Measurements from ENCODE around the gene KCNQ1OT1.

KCNQ1OT1 gene

DNA sequence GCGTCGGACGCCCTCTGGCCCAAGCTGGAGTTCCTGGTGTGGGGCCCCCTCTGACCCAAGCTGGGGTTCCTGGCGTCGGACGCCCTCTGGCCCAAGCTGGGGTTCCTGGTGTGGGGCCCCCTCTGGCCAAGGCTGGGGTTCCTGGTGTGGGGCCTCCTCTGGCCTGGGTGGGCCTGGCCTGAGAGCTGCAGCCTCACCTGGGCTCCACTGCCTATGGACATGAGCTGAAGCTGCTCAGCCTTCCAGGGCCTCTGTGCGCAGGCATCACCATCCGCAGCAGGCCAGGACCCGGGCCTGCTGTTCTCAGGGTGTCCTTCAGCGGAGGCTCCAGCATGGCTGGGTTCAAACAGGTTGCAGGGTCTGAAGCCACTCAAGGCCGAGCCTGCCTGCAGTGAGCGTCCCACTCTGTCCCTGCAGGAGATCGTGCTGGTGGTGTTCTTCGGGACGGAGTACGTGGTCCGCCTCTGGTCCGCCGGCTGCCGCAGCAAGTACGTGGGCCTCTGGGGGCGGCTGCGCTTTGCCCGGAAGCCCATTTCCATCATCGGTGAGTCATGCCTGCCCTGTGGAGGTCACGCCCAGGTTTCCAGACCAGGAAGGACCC lies 129.5 kb downstream of the KCNQ1OT1 start:
- H2BK5ac ChIP-seq (ENCODE audit: low read length): peak overlapping the region; percentile 29
- H3K23ac ChIP-seq (ENCODE audit: low read depth, low read length, poor library complexity): peak overlapping the region; percentile 28
- H3K14ac ChIP-seq (ENCODE audit: low read length): peak overlapping the region; percentile 14
- H3K4ac ChIP-seq (ENCODE audit: low read length): no peak overlapping the region
- H3K4me3 ChIP-seq (ENCODE audit: low read length in 2 of 2): no peak overlapping the region
- no peak overlapping the region for H3K18ac ChIP-seq (ENCODE audit: low read length)
- no peaks in the 10 kb centered on the region for H3K79me1 ChIP-seq (ENCODE audit: low read depth, low read length)
- no peak overlapping the region for H3K4me2 ChIP-seq (ENCODE audit: insufficient read depth, low read length, poor library complexity, severe bottlenecking)
- peaks cover 3 to 6% of the 10 kb centered on the region in 2 donors for H3K9me3 ChIP-seq (replicated peaks in 1 of 2; ENCODE audit: control insufficient read depth in 2 of 2, insufficient read depth in 1 of 2, low read depth in 1 of 2, low read length in 2 of 2)
- H2AK5ac ChIP-seq (ENCODE audit: low read depth, low read length): peak overlapping the region; percentile 66
- peak overlapping the region; percentile 28 for H2BK120ac ChIP-seq (ENCODE audit: low read depth, low read length)
- H2AFZ ChIP-seq (ENCODE audit: low read length): no peak overlapping the region
- no peak overlapping the region for H3K9ac ChIP-seq (ENCODE audit: low read depth, low read length, poor library complexity)
- peaks cover 0 to 5% (median 0%) of the 10 kb centered on the region in 3 experiments for H3K27me3 ChIP-seq (ENCODE audit: control insufficient read depth in 3 of 3, insufficient read depth in 3 of 3, low read depth in 1 of 3, low read length in 3 of 3)
- peak overlapping the region; percentile 88 for H2BK15ac ChIP-seq (ENCODE audit: low read length)
- peak overlapping the region; percentile 55 for H4K8ac ChIP-seq (ENCODE audit: low read depth, low read length)
- H3K4me1 ChIP-seq (ENCODE audit: control insufficient read depth in 2 of 2, insufficient read depth in 1 of 2, low read depth in 1 of 2, low read length in 2 of 2): peaks cover 0 to 1% of the 10 kb centered on the region in 2 donors
- no peak for DNase-seq (ENCODE audit: low spot score)
- H2BK12ac ChIP-seq (ENCODE audit: low read length): peak overlapping the region; percentile 82
- no peak overlapping the region for H3K27ac ChIP-seq (replicated peaks; ENCODE audit: low read length)
- H4K91ac ChIP-seq (ENCODE audit: low read depth, low read length, poor library complexity): no peak overlapping the region
- no peaks in the 10 kb centered on the region for H3K36me3 ChIP-seq (replicated peaks in 1 of 2; ENCODE audit: control insufficient read depth in 2 of 2, insufficient read depth in 2 of 2, low read length in 2 of 2)
- WGBS, 2 donors (ENCODE audit: extremely low coverage in 2 of 2, insufficient read length in 2 of 2, insufficient replicate concordance in 1 of 2): no CpG with 5 or more reads among the region's 26 CpGs

DNA sequence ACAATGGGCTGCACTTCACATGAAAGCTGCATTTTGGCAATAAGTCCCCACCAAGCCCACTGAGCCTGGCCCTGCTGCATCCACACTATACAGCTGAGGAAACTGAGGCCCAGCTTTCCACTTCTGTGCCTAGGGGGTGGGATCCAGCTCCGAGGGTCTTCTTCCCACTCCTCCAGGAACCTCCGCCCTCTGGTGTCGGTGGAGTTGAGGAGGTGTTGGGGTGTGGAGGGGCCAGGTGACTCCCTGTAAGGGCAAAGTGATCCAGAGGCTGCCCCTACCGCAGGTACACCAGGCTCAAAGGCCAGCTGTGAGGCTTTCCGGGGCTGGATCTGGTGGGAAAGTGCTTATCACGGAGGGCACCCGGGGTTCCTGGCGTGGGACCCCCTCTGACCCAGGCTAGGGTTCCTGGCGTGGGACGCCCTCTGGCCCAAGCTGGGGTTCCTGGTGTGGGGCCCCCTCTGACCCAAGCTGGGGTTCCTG lies 130.0 kb downstream of the KCNQ1OT1 start:
- no peak overlapping the region for H4K8ac ChIP-seq (ENCODE audit: low read depth, low read length)
- no peak overlapping the region for H2BK120ac ChIP-seq (ENCODE audit: low read depth, low read length)
- peak overlapping the region; percentile 82 for H2AK5ac ChIP-seq (ENCODE audit: low read depth, low read length)
- no peak overlapping the region for H3K23ac ChIP-seq (ENCODE audit: low read depth, low read length, poor library complexity)
- H3K18ac ChIP-seq (ENCODE audit: low read length): peak overlapping the region; percentile 42
- H3K4ac ChIP-seq (ENCODE audit: low read length): no peak overlapping the region
- H3K27ac ChIP-seq (replicated peaks; ENCODE audit: low read length): no peak overlapping the region
- H3K4me2 ChIP-seq (ENCODE audit: insufficient read depth, low read length, poor library complexity, severe bottlenecking): no peak overlapping the region
- no CpG with 5 or more reads among the region's 10 CpGs for WGBS, 2 donors (ENCODE audit: extremely low coverage in 2 of 2, insufficient read length in 2 of 2, insufficient replicate concordance in 1 of 2)
- H2BK5ac ChIP-seq (ENCODE audit: low read length): no peak overlapping the region
- H3K14ac ChIP-seq (ENCODE audit: low read length): no peak overlapping the region
- no peak for DNase-seq (ENCODE audit: low spot score)
- H2BK15ac ChIP-seq (ENCODE audit: low read length): no peak overlapping the region
- peaks cover 0 to 5% (median 0%) of the 10 kb centered on the region in 3 experiments for H3K27me3 ChIP-seq (ENCODE audit: control insufficient read depth in 3 of 3, insufficient read depth in 3 of 3, low read depth in 1 of 3, low read length in 3 of 3)
- H3K4me3 ChIP-seq (ENCODE audit: low read length in 2 of 2): no peak overlapping the region
- peak overlapping the region; percentile 32 for H3K9ac ChIP-seq (ENCODE audit: low read depth, low read length, poor library complexity)
- peaks cover 0 to 1% of the 10 kb centered on the region in 2 donors for H3K4me1 ChIP-seq (ENCODE audit: control insufficient read depth in 2 of 2, insufficient read depth in 1 of 2, low read depth in 1 of 2, low read length in 2 of 2)
- no peak overlapping the region for H4K91ac ChIP-seq (ENCODE audit: low read depth, low read length, poor library complexity)
- no peak overlapping the region for H2BK12ac ChIP-seq (ENCODE audit: low read length)
- H2AFZ ChIP-seq (ENCODE audit: low read length): no peak overlapping the region
- no peaks in the 10 kb centered on the region for H3K79me1 ChIP-seq (ENCODE audit: low read depth, low read length)
- no peaks in the 10 kb centered on the region for H3K36me3 ChIP-seq (replicated peaks in 1 of 2; ENCODE audit: control insufficient read depth in 2 of 2, insufficient read depth in 2 of 2, low read length in 2 of 2)
- H3K9me3 ChIP-seq (replicated peaks in 1 of 2; ENCODE audit: control insufficient read depth in 2 of 2, insufficient read depth in 1 of 2, low read depth in 1 of 2, low read length in 2 of 2): peaks cover 3 to 6% of the 10 kb centered on the region in 2 donors

DNA sequence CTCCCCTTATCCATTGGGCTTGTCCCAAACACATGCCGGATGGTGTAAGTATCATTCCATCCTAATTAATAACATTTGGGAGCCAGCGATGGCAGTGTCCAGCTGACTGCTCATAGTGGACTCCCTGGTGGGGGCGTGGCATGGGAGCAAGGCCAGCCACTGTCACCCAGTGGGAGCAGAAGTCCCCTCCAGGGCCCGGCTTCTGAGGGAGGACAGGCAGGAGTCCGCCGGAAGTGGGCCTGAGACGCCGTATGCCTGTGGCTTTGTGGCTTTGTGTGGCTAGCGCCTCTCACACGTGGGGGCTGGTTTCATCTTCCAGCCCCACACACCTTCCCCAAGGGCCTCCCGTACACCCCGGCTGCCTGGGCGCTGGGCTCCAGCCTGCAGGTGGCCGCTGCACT lies 130.5 kb downstream of the KCNQ1OT1 start:
- no peak overlapping the region for H4K8ac ChIP-seq (ENCODE audit: low read depth, low read length)
- H2AK5ac ChIP-seq (ENCODE audit: low read depth, low read length): peak overlapping the region; percentile 82
- peaks cover 3 to 6% of the 10 kb centered on the region in 2 donors for H3K9me3 ChIP-seq (replicated peaks in 1 of 2; ENCODE audit: control insufficient read depth in 2 of 2, insufficient read depth in 1 of 2, low read depth in 1 of 2, low read length in 2 of 2)
- no peak overlapping the region for H3K27ac ChIP-seq (replicated peaks; ENCODE audit: low read length)
- no peaks in the 10 kb centered on the region for H3K36me3 ChIP-seq (replicated peaks in 1 of 2; ENCODE audit: control insufficient read depth in 2 of 2, insufficient read depth in 2 of 2, low read length in 2 of 2)
- no peak overlapping the region for H2BK15ac ChIP-seq (ENCODE audit: low read length)
- peaks cover 0 to 1% of the 10 kb centered on the region in 2 donors for H3K4me1 ChIP-seq (ENCODE audit: control insufficient read depth in 2 of 2, insufficient read depth in 1 of 2, low read depth in 1 of 2, low read length in 2 of 2)
- H3K18ac ChIP-seq (ENCODE audit: low read length): peak overlapping the region; percentile 36
- peaks cover 0 to 5% (median 0%) of the 10 kb centered on the region in 3 experiments for H3K27me3 ChIP-seq (ENCODE audit: control insufficient read depth in 3 of 3, insufficient read depth in 3 of 3, low read depth in 1 of 3, low read length in 3 of 3)
- peak overlapping the region; percentile 32 for H3K9ac ChIP-seq (ENCODE audit: low read depth, low read length, poor library complexity)
- no peak overlapping the region for H3K4me3 ChIP-seq (ENCODE audit: low read length in 2 of 2)
- H3K23ac ChIP-seq (ENCODE audit: low read depth, low read length, poor library complexity): no peak overlapping the region
- H2BK120ac ChIP-seq (ENCODE audit: low read depth, low read length): no peak overlapping the region
- H3K4me2 ChIP-seq (ENCODE audit: insufficient read depth, low read length, poor library complexity, severe bottlenecking): no peak overlapping the region
- no peak overlapping the region for H3K4ac ChIP-seq (ENCODE audit: low read length)
- no peaks in the 10 kb centered on the region for H3K79me1 ChIP-seq (ENCODE audit: low read depth, low read length)
- no peak overlapping the region for H2BK12ac ChIP-seq (ENCODE audit: low read length)
- H3K14ac ChIP-seq (ENCODE audit: low read length): no peak overlapping the region
- no CpG with 5 or more reads among the region's 14 CpGs for WGBS, 2 donors (ENCODE audit: extremely low coverage in 2 of 2, insufficient read length in 2 of 2, insufficient replicate concordance in 1 of 2)
- no peak overlapping the region for H2BK5ac ChIP-seq (ENCODE audit: low read length)
- no peak overlapping the region for H4K91ac ChIP-seq (ENCODE audit: low read depth, low read length, poor library complexity)
- no peak for DNase-seq (ENCODE audit: low spot score)
- no peak overlapping the region for H2AFZ ChIP-seq (ENCODE audit: low read length)

DNA sequence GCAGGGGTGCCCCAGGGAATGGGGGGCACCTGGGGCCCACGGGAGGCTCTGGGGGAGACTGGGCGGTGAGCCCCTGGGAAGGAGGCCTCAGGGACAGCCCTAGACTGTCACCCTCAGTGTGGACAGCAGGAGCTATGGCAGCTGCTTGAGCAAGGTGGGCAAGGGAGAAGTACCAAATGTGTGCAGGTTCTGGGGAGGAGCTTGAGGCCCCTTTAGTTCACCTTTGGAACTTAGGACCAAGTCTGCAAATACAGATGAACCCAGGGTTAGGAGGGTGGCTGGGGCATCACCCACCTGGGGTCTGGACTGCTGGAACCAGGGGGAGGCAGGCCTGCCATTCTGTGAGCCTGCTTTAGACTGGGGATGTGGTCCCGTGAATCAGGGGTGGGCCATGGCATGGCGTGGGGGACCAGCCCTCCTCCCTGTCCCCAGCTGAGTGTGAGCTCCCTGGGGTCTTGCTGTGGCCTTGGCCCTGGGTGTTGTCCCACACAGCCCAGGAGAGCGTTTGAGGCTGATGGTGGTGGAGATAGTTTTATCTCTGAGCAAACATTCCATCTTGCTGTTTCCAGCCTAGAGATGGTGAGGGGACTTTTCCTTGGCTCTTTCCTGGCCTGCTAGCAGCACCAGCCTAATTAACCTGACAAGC lies 132.6 kb downstream of the KCNQ1OT1 start:
- peak overlapping the region; percentile 25 for H3K9ac ChIP-seq (ENCODE audit: low read depth, low read length, poor library complexity)
- H3K4ac ChIP-seq (ENCODE audit: low read length): no peak overlapping the region
- H3K23ac ChIP-seq (ENCODE audit: low read depth, low read length, poor library complexity): no peak overlapping the region
- H3K36me3 ChIP-seq (replicated peaks in 1 of 2; ENCODE audit: control insufficient read depth in 2 of 2, insufficient read depth in 2 of 2, low read length in 2 of 2): no peaks in the 10 kb centered on the region
- no peak overlapping the region for H3K4me2 ChIP-seq (ENCODE audit: insufficient read depth, low read length, poor library complexity, severe bottlenecking)
- no peaks in the 10 kb centered on the region for H3K79me1 ChIP-seq (ENCODE audit: low read depth, low read length)
- no peak overlapping the region for H4K91ac ChIP-seq (ENCODE audit: low read depth, low read length, poor library complexity)
- no peak overlapping the region for H4K8ac ChIP-seq (ENCODE audit: low read depth, low read length)
- no peak overlapping the region for H2BK12ac ChIP-seq (ENCODE audit: low read length)
- no peaks in the 10 kb centered on the region for H3K27me3 ChIP-seq (ENCODE audit: control insufficient read depth in 3 of 3, insufficient read depth in 3 of 3, low read depth in 1 of 3, low read length in 3 of 3)
- no peak overlapping the region for H3K27ac ChIP-seq (replicated peaks; ENCODE audit: low read length)
- peak overlapping the region; percentile 77 for H2AK5ac ChIP-seq (ENCODE audit: low read depth, low read length)
- no peak overlapping the region for H3K14ac ChIP-seq (ENCODE audit: low read length)
- H2BK15ac ChIP-seq (ENCODE audit: low read length): no peak overlapping the region
- H2BK120ac ChIP-seq (ENCODE audit: low read depth, low read length): no peak overlapping the region
- H3K9me3 ChIP-seq (replicated peaks in 1 of 2; ENCODE audit: control insufficient read depth in 2 of 2, insufficient read depth in 1 of 2, low read depth in 1 of 2, low read length in 2 of 2): peaks cover 3 to 6% of the 10 kb centered on the region in 2 donors
- no CpG with 5 or more reads among the region's 5 CpGs for WGBS, 2 donors (ENCODE audit: extremely low coverage in 2 of 2, insufficient read length in 2 of 2, insufficient replicate concordance in 1 of 2)
- no peak for DNase-seq (ENCODE audit: low spot score)
- H3K4me3 ChIP-seq (ENCODE audit: low read length in 2 of 2): no peak overlapping the region
- H2BK5ac ChIP-seq (ENCODE audit: low read length): no peak overlapping the region
- peak overlapping the region; percentile 68 for H3K18ac ChIP-seq (ENCODE audit: low read length)
- H2AFZ ChIP-seq (ENCODE audit: low read length): no peak overlapping the region
- H3K4me1 ChIP-seq (ENCODE audit: control insufficient read depth in 2 of 2, insufficient read depth in 1 of 2, low read depth in 1 of 2, low read length in 2 of 2): peaks cover 0 to 1% of the 10 kb centered on the region in 2 donors

Data from neuronal stem cell (in vitro differentiated cells).